Left renal pelvis (tissue), 4 donors: Measurements from ENCODE around the gene KBTBD7. TPM values are rescaled to one million over a fixed set of nuclear protein-coding genes. Genes with fewer than 3 reads are reported as not detected.
"Not testable (repeated sequence)": the region's sequence is repeated elsewhere in the genome, so short reads cannot be mapped to it uniquely, and the experiment has no call there.

Experiments used
- DNase-seq, 4 donors: peaks; one replicate each; pipeline ENCODE4 v3.0.0-alpha.2; 2013; ENCODE audit warnings: low read depth in 4 of 4, low spot score in 3 of 4
- polyA plus RNA-seq, 4 donors: library from polyadenylated mRNA; unstranded; fragments of 120-200 nt; gene quantifications; one replicate each; pipeline ENCODE4 v1.2.1, GENCODE V29; 2013; ENCODE audit not compliant: insufficient read length in 4 of 4

Gene KBTBD7
- polyA plus RNA-seq, 4 donors: 16.0 to 22.3 (median 19.1) TPM

DNA sequence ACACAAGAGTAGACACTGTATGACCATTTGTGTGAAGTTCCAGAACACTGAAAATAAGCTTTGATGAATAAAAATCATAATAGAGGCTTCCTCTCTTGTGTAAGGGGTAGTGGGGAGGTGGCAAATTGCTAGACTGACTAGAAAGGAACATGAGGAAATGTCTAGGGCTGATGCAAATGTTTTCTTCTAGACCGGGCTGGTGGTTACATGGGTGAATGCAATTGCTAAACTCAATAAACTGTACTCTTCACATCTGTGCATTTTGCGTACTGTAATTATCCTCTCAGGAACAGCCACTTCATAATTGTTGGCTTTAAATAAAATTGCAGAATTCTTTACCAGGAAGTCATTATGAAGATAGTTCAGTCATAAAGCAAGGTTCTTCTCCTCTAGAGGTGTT is 5.2 kb upstream of the KBTBD7 start:
- DNase-seq: no peak

DNA sequence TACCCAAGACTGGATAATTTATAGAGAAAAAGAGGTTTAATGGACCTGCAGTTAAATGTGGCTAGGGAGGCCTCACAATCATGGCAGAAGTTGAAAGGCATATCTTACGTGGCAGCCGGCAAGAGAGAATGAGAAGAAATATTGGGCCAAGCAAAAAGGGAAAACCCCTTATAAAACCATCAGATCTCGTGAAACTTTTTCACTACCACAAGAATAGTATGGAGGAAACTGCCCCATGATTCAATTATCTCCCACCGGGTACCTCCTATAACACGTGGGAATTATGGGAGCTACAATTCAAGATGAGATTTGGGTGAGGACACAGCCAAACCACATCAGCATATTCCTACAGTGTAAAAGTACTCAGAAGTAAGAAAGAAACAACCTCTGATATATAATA is 4.7 kb upstream of the KBTBD7 start:
- no peak for DNase-seq

DNA sequence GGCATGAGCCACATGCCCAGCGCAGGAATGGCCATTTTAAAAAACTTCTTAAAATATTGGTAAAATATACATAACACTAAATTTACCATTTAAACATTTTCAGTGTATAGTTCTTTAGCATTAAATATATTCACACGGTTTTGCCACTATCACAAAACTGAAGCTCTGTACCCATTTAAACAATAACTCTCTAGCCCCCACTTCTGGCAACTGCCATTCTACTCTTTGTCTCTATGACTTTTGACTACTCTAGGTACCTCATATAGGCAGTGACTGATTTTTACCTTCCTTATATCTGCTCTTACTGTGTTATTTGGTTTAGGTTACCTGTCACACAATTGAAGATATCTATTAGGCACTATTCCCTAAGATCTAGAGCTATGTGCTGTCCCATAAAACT is 2.3 kb upstream of the KBTBD7 start:
- DNase-seq: no peak

DNA sequence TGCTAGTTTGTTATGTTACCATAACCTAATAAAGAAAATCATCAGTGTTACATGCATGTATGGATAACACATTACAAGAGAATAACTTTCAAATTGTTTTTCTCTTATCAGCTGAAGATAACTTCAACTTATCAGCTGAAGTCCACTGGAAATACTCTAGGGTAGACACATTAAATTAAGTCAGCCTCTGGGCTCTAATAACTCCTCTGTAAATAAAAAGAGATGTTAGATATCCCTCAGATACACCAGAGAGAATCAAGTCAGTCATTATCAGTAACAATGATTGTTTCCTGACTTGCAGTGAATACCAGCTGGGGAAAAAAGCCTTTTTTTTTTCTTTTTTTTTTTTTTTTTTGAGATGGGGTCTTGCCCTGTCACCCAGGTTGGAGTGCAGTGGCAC is 1.6 kb upstream of the KBTBD7 start:
- DNase-seq: no peak

DNA sequence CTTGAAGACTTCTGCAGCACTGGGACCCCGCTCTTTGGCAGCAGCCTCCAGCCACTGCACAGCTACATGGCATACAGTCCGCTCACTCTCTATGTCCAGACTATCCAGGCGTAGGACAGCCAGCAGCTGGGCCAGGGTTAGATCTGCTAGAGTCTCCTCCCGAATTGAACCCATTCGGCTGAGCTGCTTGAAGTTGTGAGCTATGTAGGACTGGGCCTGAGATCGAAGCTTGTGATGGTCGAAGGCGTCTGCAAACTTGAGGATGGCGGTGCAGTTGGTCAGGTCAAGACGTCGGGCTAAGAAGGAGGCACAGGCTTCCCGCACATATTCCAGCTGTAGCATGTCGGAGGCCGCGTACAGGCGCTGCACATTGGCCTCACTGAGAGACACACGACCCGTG is 900 bp downstream of the KBTBD7 start:
- no peak for DNase-seq

DNA sequence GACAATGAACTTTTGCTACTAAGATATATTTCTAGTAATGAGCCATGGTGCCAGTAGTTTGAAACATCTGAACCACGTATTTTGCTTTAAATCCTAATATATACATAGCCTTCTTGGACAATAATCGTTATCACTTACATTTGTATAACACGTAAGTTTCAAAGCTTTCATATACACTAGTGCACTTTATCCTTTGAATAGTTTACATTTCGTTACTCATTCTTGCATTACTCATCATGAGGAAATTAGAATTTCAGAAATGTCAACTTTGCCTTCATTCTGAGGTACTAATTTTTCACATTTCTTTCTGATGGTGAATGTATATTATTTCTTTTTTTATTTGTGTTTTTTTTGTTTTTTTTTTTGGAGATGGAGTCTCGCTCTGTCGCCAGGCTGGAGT is 5.8 kb downstream of the KBTBD7 start:
- no peak for DNase-seq

DNA sequence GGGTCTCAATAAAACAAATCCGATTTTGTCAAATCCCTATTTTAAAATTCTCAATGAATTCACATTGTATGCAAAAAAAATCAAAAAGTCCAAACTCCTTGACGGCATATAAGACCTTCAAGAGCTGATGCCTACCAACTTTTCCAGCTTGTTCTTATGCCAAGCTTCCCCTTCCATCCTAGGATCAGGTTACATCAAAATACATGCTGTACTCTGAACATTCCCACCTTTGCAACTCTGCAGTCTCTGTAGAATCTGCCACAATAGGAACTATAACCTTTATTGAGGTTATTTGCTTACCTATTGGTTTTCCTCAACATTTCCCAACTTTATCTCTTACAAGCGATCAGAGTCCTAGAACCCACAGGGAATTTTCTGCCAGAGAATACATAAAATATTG is 7.9 kb downstream of the KBTBD7 start:
- no peak for DNase-seq

DNA sequence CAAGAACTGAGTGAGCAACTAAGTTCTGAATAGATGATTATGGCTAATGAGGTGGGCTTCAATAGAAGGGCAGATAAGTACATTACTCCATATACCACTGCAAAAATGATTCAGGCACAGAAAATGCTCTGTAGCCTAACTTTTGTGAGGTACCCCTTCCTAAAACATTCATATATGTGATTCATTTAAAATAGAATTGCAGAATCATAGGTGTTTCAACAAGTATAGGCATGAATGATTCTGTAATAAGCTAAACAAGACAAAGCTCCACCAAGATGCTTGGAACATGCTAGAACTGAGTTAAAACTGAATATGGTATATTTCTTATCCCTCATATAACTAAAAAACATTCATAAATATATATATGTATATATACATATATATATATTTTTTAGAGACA is 12.1 kb downstream of the KBTBD7 start:
- no peak for DNase-seq

DNA sequence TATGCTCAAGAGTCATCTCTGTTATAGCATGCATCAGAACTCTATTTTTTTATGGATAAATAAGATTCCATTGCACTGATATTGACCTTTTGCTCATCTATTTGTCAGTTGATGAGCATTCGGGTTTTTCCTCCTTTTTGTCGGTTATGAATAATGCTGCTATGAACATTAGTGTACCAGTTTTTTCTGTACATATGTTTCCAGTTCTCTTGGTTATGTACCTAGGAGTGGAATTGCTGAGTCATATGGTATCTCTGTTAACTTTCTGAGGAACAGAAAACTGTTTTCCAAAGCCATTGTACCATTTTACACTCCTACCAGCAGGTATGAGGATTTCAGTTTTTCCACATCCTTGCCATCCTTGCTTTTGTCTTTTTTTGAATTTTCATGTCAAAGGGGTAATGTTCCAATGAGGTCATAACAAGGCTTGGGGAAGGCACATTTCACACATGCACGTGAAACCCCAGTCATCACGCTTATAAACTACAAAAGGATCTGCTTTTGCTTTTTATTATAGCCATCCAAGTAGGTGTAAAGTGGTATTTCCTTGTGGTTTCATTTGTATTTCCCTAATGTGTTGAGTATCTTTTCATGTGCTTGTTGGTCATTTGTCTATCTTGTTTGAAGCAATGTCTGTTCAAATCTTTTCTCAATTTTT is 14.6 kb downstream of the KBTBD7 start:
- no peak for DNase-seq

DNA sequence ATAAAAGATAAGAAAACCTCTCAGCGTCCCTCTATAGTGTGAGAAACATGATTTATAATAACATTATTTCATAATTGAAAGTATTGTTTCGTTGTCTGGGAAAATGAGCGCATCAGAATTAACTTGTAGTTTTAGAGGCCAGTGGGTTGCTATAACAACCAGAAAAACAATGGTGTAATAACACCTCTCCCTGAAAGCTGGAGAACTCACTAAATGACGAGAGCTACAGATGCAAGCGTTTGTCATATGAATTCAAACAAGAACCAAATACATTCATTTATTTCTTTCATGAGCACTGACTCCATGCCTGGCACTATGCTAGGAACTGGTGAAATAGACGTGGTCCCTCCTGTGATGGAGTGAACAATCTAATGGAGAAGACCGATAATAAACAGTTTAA is 16.3 kb downstream of the KBTBD7 start:
- no peak for DNase-seq

DNA sequence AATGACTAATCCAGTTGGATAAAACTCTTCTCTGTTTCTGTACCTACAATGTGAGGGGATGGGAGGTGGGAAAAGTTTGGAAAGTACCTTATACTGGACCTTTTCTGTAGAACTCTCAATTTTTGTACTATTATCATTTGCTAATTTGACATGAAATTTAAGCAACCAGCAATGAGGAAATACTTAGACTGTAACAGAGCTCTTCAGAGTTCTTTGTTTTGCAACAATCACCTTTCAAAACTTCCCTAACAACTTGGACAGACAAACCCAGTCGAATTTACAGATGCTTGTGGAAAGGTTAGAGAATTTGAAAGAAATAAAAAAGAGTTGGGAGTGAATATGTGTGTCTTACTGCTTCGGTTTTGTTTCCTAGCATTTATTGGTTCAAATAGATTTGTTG is 16.8 kb downstream of the KBTBD7 start:
- no peak for DNase-seq

DNA sequence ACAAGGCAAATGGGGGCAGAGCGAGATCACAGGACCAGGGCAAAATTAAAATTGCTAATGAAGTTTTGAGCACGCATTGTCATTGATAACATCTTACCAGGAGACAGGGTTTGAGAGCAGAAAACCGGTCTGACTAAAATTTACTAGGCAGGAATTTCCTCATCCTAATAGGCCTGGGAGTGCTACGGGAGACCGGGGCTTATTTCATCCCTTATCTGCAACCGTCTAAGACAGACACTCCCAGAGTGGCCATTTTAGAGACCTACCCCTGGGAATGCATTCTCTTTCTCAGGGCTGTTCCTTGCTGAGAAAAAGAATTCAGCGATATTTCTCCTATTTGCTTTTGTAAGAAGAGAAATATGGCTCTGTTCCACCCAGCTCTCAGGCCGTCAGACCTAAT is 18.8 kb downstream of the KBTBD7 start:
- DNase-seq: not testable (repeated sequence)

DNA sequence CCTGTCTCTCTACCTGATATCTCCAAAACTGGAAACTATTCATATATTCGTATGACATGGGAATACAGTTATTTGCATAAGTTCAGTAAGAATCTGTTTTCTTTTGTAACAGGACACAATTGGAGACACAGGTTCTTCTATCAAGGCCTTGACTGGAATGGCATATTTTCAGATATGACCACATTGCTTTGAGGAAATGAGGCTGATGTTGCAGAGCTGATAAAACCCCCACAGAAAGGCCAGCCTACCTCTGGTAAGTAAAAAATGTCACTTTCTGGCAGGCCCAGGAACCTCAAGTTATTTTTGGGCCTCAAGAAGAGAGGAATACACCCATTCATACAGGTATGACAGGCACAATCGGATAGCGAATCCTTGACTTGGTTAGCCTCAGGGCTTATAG is 32.2 kb downstream of the KBTBD7 start:
- no peak for DNase-seq

DNA sequence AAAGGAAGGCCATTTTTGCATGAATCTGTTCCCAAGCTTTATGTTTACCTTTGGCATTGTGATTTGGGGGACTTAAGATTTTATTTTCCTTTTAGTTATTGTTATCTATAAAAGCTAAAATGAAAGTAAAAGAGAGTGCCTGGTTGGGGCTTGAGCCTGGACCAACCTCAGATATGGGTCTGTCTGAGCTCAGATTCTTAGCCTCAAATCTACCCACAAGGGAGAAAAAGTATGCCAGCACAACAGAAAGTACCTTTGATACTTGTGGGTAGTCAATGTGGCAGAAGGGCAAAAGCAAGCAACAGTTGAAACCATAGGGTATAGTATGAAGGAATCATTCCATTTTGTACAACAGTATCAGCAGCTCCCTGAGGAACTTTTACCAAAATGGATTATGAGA is 35.2 kb downstream of the KBTBD7 start:
- no peak for DNase-seq

DNA sequence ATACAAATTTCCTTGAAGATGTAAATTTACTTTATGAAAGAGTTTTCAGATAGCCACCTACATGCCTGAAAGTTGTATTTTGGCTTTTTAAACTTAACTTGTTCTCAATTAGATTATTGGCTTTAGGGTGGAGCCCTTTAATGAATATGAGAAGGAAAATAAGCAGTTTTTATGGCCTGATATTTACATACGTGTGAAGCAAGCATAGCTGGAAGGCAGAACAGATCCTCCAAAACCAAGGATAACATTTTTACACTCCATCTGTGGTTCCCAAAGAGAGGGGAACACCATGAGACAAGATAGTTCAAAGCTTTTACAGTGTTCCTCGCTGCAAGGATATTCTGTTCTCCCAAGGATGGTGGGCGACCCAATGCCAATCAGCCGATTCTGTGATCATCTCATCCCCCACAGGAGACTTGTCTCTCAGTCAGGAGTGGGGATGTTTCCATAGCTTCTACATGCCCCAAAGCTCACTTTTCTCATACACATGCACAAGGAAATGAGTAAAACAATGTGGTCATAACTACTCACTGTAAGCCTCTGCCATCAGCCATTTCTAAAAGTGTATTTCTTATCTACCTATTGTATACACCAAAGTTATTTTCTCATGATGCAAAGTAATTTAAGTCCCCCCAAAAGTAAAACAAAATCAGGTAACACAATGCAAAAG is 37.2 kb downstream of the KBTBD7 start:
- no peak for DNase-seq

DNA sequence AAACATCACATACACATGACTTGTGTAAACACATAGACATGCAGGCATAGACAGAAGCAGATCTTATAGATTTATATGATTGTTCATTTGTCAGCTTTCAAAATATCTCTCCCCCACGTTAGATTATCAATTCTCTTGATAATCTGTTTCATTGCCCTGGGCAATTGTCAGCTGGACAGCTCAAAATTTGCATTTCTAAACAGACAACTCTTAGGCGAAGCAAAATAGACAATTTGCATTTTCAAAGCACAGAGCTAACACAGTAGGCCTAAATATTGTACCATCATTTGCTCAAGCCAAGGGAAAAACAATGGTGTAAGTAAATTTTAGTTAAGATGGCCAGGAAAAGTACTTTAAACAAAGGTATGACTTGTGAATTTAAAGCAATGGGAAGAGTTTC is 37.7 kb downstream of the KBTBD7 start:
- no peak for DNase-seq

DNA sequence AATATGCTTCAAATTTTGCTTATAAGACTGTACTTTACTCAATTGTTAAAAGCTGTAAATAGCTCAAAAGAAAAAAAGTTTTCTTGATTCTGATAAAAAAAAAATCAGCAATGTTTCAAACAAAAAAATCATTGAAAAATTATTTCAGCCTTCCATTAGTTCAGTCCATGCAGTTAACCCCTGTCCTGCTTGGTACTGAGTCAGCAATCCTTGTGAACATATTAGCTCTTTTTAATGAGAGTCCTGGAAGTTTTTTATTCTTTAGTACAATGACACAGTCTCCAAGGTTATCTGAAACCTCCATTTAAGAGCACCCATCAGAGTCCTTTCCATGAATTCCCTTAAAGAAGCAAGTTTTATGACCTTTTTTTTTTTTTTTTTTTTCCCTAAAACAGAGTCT is 40.3 kb downstream of the KBTBD7 start:
- DNase-seq: no peak

DNA sequence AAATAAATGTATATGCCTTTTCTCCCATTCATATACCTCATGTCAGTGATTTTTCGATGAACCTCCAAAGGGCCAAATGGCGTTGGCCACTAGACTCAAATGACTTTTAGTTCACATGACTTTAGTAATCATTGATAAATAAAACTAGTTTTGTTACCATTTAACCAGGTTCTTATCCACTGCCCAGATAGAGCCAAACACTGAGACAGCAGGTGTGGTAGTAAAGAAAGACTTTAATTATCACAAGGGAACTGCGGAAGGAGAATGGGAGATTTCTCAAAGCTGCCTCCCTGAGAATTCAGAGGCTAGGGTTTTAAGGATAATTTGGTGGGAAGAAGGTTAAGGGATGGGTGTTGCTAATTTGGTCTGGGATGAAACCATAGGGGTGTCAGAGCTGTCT is 42.4 kb downstream of the KBTBD7 start:
- no peak for DNase-seq

DNA sequence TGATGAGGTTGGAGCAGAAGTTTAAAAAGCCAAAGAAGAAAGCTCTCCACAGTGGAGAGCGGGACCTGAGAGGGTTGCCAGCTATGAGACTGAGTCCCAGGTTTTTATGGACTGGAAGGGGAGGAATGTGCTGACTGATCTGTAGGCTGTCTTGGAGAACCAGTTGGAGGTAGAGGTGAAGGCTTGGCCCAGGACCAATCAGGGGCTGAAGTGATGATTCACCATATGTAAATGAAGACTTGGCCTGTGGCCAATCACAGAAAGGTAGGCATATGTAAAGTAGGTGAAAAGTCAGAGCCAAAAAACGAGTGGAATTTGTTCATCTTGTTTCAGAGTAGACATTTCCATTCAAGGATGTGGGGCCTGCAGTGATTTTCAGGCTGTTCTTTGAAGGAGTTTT is 44.3 kb downstream of the KBTBD7 start:
- no peak for DNase-seq

DNA sequence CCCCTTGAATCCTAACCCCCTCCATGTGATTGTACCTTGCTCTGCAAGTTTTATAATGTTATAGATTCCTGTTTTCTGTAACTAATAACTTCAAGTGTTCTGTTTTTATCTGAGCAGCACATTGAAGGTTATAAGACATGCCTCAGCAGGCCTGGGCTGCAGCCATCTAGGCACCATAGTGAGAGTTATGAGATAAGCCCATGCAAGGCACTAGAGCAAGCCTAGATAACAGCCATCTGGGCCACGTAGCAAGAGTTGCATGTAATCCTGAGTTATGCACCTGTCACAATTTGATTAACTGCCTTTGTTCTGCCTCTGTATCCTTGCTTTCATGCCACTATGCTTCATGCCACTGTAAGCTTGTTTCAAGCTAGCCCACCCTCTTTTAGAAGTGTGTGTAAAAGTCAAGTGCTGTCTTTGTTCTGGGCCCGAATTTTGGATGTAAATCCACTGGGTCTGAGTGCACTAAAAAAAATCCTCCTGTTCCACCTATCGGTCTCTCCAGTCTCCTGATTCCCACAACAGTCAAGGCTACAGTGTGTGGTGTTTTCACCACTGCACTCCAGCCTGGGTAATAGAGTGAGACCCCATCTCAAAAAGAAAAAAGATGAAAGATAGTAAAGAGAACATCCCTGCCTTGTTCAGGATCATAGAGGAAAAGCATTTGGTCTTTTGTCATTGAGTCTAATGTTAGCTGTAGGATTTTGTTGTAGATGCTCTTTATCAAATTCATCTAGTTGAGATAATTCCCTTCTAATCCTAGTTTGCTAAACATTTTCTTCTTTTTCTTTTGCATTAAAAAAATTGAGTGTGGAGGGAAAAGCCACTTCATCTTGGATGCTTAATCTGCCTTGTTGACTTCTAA is 45.7 kb downstream of the KBTBD7 start:
- DNase-seq: no peak

DNA sequence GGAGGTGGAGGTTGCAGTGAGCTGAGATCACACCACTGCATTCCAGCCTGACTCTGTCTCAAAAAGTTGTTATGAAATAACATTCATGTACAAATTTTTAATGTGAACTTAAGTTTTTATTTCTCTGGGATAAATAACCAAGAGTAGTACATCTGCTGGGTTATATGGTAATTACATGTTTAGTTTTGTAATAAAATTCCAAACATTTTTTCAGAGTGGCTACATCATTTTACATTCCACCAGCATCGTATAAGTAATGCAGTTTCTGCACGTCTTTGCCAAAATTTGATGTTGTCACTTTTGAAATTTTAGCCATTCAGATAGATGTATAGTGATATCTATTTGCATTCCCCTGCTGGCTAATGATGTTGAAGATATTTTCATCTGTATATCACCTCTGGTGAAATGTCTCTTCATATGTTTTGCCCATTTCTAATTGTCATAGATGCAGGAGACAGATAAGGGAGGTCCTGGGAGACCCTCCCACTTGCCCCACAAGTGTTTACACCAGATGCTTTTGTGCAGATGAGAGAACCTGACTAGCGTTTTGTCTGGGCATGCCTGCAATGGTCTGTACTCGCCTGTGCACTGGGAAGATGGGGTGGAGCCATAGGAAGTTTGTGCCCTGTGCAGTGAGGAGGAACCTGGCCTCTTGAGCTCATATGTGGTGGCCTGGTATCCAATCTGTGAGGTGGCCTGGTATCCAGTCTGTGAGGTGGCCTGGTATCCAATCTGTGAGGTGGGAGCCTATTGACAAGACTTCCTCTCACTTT is 49.0 kb downstream of the KBTBD7 start:
- no peak for DNase-seq
